Gastrocnemius medialis (tissue), 4 donors: ENCODE data around the gene CEP112. TPM values are rescaled to one million over a fixed set of nuclear protein-coding genes. Genes with fewer than 3 reads are reported as not detected.

ENCODE experiments used
- ATAC-seq, 2 donors: fragments of 150-250 bp; one replicate each; pipeline ENCODE4 v1.9.1; 2016
- DNase-seq, 2 donors: peaks; one replicate each; pipeline ENCODE4 v3.0.0-alpha.2; 2019
- H3K27ac ChIP-seq, 4 donors: fragments of 200-600 bp; sonication (generic); 1 replicate in 1 of 4; 2 replicates in 3 of 4; pipeline ENCODE4 v1.5.1; 2016 to 2018; ENCODE audit warnings: mild to moderate bottlenecking in 2 of 4, moderate library complexity in 1 of 4
- H3K27me3 ChIP-seq, 3 donors: fragments of 200-600 bp; sonication (generic) in 2 of 3; 1 replicate in 1 of 3; 2 replicates in 2 of 3; pipeline versions ENCODE4 v1.5.1 to v1.6.0; 2016 to 2019; ENCODE audit warnings: mild to moderate bottlenecking in 1 of 3, moderate library complexity in 1 of 3
- H3K36me3 ChIP-seq, 2 donors: fragments of 200-600 bp; sonication (generic) in 1 of 2; one replicate each; pipeline ENCODE4 v1.5.1; 2017 to 2018
- H3K4me1 ChIP-seq, 2 donors: fragments of 200-600 bp; sonication (generic) in 1 of 2; one replicate each; pipeline ENCODE4 v1.5.1; 2016 to 2017; ENCODE audit warnings: mild to moderate bottlenecking in 2 of 2
- H3K4me3 ChIP-seq, 4 donors: fragments of 200-600 bp; sonication (generic) in 3 of 4; 1 replicate in 1 of 4; 2 replicates in 3 of 4; pipeline ENCODE4 v1.5.1; 2016 to 2019; ENCODE audit warnings: mild to moderate bottlenecking in 2 of 4
- H3K9me3 ChIP-seq, 3 donors: fragments of 200-600 bp; sonication (generic) in 2 of 3; 1 replicate in 1 of 3; 2 replicates in 2 of 3; pipeline ENCODE4 v1.5.1; 2016 to 2019
- CTCF ChIP-seq, 5 experiments: fragments of 450-650 bp in 3 of 5; fragments of 200-600 bp in 2 of 5; sonication (generic) in 2 of 5; IDR thresholded peaks in 4 of 5; conservative IDR thresholded peaks in 1 of 5; 1 replicate in 4 of 5; 2 replicates in 1 of 5; pipeline ENCODE4 v1.5.1; 2016 to 2019; ENCODE audit warnings: antibody characterized with exemption in 5 of 5, mild to moderate bottlenecking in 3 of 5, moderate library complexity in 3 of 5
- POLR2A ChIP-seq, 2 donors: fragments of 450-650 bp; IDR thresholded peaks; one replicate each; pipeline ENCODE4 v1.6.1; 2017; ENCODE audit warnings: antibody characterized with exemption in 2 of 2, mild to moderate bottlenecking in 2 of 2, moderate library complexity in 2 of 2
- in situ Hi-C, 4 donors: fragments of 200-750 bp; cut with MboI; loops; one replicate each; pipeline versions ENCODE4 v1.15.0 to v1.8.0; 2017; ENCODE audit warnings: low sequenced_read_pairs in 4 of 4
- intact Hi-C: fragments of 100-400 bp; cut with DNase I; formaldehyde crosslinking; loops from one replicate; pipeline ENCODE4 v1.15.1; 2023; ENCODE audit warnings: low total_unique reads
- total RNA-seq, 4 donors: library from RNA; depleted of rRNA; stranded (reverse); fragments of >200 nt; gene quantifications; one replicate each; pipeline versions ENCODE4 v1.1.0 to v1.2.3, GENCODE V29; 2016

Gene CEP112
- total RNA-seq, 4 donors from 2014 or later, result 6.1 to 8.7 (median 7.1) TPM

DNA sequence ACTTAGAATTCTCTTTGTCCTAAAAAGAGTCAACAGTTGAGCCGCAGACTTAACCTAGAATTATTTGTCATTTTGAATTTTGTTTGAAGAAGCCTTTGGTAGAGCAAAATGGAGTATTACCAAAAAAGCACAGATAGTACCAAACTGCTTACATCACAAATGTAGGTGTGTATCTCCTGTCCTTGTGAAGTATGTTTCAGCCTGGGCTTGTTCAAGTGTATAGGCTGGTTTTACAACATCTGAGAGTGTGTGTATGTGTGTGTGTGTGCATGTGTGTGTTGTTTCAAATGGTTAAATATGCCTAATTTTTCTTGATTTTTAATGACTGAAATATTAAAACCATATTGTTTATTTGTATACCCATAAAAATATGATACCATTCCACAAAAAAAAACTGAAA, 441.8 kb downstream of the CEP112 start:
- H3K4me1 ChIP-seq, result peaks cover 13 to 15% of the 10 kb centered on the region in 2 donors
- intact Hi-C loops, result no loop called here

DNA sequence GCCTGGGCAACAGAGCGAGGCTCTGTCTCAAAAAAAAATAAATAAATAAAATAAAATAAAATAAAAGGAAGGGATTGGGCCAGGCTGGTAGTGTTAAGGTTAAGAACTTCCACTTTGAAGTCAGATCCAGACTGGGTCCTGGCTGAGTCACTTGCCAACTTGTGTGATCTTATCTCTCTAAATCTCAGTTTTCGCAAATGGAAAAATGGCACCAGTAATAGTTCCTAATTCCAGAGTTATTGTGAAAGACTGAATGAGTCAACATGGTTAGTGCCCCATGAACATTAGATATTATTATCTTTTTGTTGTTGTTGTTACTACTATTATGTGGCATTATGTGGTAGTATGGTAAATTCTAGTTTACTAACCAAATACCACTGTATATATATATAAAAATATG, 442.5 kb downstream of the CEP112 start:
- intact Hi-C loops (no loop called here), in situ Hi-C loops (no loop called here)
- H3K9me3 ChIP-seq, result no peaks in the 10 kb centered on the region
- H3K36me3 ChIP-seq, result no peaks in the 10 kb centered on the region
- H3K27ac ChIP-seq, result no peak overlapping the region
- TF ChIP-seq CTCF (IDR thresholded peaks at IDR 0.05 in 4 of 5, conservative IDR thresholded peaks at IDR 0.05 in 1 of 5) (no peak), POLR2A (IDR thresholded peaks at IDR 0.05) (no peak)
- no peak overlapping the region for H3K4me3 ChIP-seq
- no peak for DNase-seq
- H3K27me3 ChIP-seq, result no peaks in the 10 kb centered on the region
- ATAC-seq, result no peak
- peaks cover 13 to 15% of the 10 kb centered on the region in 2 donors for H3K4me1 ChIP-seq

More for the DNA sequence above, 441.8 kb downstream of the CEP112 start:
- Histone ChIP-seq H3K27ac (peak overlapping the region in 1 of 4 donors; percentile 19), H3K27me3 (no peaks in the 10 kb centered on the region), H3K4me3 (no peak overlapping the region), H3K36me3 (no peaks in the 10 kb centered on the region), H3K9me3 (no peaks in the 10 kb centered on the region)
- DNase-seq, result no peak
- in situ Hi-C loops, result no loop called here
- no peak for ATAC-seq
- TF ChIP-seq CTCF (IDR thresholded peaks at IDR 0.05 in 4 of 5, conservative IDR thresholded peaks at IDR 0.05 in 1 of 5) (no peak), POLR2A (IDR thresholded peaks at IDR 0.05) (no peak)

GRCh38 chr17:65745241-65745640, 446.7 kb downstream of the CEP112 start:
- ATAC-seq (no peak), DNase-seq (no peak)
- intact Hi-C loops (no loop called here), in situ Hi-C loops (no loop called here)
- H3K27me3 ChIP-seq, result no peaks in the 10 kb centered on the region
- no peaks in the 10 kb centered on the region for H3K9me3 ChIP-seq
- H3K36me3 ChIP-seq, result no peaks in the 10 kb centered on the region
- no peak overlapping the region for H3K4me3 ChIP-seq
- peaks cover 2 to 5% of the 10 kb centered on the region in 2 donors for H3K4me1 ChIP-seq
- H3K27ac ChIP-seq, result no peak overlapping the region
- TF ChIP-seq CTCF (IDR thresholded peaks at IDR 0.05 in 4 of 5, conservative IDR thresholded peaks at IDR 0.05 in 1 of 5), result no peak
- no peak for TF ChIP-seq POLR2A (IDR thresholded peaks at IDR 0.05)

- no peaks in the 10 kb centered on the region for H3K36me3 ChIP-seq
- H3K4me3 ChIP-seq, result no peak overlapping the region
- H3K27me3 ChIP-seq, result no peaks in the 10 kb centered on the region
- no peak for TF ChIP-seq POLR2A (IDR thresholded peaks at IDR 0.05)
- TF ChIP-seq CTCF (IDR thresholded peaks at IDR 0.05 in 4 of 5, conservative IDR thresholded peaks at IDR 0.05 in 1 of 5), result no peak
- no peak for DNase-seq
- H3K27ac ChIP-seq, result no peak overlapping the region
- in situ Hi-C loops (no loop called here), intact Hi-C loops (no loop called here)
- H3K9me3 ChIP-seq, result no peaks in the 10 kb centered on the region
- no peaks in the 10 kb centered on the region for H3K4me1 ChIP-seq
- no peak for ATAC-seq
These were observed 448.7 kb downstream of the CEP112 start for GRCh38 chr17:65743308-65743655.
